GM04503 (cell line): ENCODE measurements around the gene FBXL7.

Experiments used
- DNase-seq: peaks from one replicate; pipeline ENCODE4 v3.0.0-alpha.2; 2012; ENCODE audit warnings: low read depth

Gene FBXL7

DNA sequence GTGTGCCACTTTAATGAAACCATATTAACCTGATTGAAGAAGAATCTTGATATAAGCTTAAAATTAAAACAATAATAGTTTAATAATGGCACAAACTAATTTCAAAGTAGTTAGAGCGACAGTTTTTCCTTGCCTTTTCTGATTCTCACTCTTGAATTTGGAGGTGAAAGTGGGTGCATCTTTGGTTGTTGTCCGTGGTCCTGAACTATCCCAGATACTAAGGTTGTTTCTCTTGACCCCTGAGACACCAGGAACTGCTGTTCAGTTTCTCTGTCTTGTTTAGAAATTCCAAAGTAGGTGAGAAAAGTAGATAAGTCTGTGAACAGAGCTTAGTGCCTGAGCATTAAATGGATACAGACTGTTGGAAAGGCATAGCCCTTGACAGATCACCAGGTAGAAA lies 274.7 kb downstream of the FBXL7 start:
- DNase-seq, result no peak

DNA sequence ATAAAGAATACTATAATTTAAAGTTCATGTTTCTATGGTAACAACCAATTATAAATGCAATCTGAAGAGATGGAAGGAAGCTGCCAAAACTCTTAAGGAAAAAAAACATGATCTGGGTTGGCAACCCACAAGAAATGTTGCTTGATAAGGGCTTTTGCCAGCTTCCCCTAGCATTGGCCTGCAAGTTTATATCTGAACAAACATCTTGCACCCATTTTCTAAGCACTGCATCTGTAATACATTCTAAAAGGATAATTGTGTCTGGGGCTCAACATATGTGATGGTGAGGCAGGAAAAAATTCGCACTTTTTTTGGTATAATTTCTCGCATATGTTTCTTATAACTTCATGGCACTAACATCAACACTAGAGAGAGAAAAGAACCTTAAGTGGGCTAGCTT lies 276.4 kb downstream of the FBXL7 start:
- DNase-seq, result no peak

DNA sequence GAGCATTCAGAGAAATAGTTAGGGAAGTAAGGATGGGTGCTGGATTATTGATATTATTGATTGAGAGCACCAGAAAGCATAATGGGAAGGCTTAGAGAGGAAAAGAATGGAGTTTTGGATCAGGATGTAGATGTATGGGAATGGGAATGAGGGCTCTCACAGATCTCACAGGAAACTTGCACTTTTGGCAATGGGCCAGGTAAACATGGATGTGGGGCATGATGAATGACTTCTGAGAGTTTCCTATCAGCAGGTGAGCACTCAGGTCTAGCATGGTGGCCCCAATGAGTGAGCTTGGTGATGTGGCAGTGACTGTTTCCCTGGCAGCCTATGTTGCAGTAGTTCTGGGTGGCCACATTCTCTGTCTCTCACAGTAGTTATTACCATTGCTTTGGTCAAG lies 283.8 kb downstream of the FBXL7 start:
- DNase-seq, result no peak

DNA sequence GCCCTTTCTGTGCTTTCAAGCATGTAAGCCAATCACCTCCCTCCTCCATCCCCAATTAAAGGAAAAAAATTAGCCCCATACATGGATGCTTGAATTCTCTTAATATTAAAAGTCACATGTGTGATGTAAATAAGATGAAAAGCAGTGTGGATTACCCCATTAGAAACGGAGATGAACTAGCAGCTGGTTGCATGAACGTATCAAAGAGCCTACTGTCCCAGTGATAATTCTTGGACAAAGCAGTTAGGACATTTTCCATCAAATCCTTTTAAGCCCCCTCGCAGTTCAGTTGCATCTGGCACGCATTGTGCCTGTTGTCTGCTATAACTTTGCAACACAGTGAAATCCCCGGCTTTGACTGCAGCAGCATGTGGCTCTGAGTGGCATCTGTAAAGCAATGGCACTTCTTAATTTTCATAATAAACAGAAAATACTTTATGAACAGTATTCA lies 285.6 kb downstream of the FBXL7 start:
- DNase-seq, result no peak

DNA sequence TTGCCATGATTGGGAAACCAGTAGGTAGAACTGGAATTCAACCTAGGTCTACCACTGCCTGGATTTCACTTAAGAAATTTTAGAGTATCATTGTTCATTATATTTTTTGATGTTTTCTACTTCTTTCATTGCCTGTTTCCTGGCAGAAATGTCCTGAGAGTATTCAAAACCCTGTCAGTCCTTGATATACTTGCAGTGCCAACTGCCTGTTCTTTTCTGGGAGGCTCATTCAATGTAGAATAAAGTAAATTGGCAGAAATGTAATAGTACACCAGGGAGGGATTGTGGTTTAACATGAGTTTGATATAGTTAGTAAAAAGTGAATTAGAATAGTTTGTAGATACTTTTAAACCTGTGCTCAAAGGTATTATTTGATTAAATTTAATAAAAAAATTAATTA lies 286.3 kb downstream of the FBXL7 start:
- DNase-seq, result no peak

DNA sequence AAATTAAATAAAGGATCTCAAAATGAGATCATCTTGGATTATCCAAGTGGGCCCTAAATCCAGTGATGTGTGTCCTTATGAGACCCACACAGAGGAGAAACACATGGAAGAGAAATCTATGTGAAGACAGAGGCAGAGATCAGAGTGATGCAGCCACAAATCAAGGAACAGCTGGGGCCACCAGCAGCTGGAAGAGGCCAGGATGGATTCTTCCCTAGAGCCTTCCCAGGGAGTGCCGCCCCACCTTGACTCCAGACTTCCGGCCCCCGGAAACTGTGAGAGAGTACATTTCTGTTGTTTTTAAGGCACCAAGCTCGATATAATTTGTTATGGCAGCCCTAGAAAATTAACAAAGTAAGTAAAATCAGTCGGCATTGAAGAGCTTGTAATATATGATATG lies 286.9 kb downstream of the FBXL7 start:
- DNase-seq, result no peak

DNA sequence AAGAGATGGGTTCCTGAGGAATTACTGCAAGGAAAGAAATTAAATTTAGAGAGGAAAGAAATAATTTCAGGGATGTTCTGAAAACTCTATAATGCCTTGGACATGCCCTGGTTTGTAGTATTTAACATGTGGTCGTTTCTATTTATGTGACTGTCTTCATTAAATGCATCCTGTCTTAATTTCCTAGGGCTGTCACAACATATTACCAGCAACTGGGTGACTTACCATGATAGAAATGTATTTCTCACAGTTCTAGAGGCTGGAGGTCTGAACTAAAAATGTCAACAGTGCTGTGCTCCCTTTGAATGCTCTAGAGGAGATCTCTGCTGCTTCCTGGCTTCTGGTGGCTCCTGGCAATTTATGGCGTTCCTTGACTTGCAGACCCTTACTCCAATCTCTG lies 287.7 kb downstream of the FBXL7 start:
- no peak for DNase-seq

DNA sequence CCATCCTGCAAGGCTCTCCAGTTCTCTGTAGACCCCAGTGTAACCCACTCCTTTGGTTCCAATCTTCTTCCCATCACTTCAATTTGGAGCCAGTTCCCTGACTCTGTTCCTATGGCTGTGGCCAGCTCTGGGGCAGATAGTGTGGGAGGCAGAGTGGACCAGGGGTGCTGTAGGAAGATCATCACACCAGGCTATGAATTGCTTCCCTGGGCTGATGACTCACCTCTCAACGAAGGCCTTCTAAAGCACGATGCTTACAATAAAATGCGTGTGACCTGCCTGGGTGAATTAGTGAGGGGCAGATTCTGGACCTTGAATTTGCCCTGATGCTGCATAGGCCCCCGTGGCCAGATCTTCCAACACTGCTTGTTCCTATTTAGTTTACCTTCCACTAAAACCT lies 289.7 kb downstream of the FBXL7 start:
- DNase-seq, result no peak

DNA sequence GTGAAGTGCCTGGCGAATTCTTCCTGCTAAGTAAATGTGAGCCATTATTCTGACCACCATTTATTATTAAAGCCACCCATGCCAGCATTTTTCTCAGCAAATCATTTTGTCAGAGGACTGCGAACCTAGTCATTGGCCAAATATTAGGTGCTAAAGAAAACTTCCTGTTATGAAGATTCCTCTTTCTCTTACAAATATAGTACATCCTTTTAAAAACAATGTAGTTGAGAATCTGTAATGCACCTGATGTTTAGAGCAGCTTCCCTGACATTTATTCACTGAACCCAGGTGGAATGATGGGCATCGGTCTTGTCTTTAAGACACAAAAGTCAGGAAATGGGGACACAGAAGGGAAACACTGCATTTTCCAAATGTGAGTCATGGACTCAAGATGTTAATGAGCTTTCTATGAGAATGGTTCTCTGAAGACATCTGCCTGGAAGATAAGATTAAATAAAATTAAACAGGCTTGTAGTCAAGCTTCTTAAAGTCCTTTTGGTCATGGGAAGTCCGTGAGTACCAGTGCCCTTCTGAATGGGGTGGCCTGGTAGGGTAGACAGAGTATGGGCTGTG lies 290.6 kb downstream of the FBXL7 start:
- no peak for DNase-seq

DNA sequence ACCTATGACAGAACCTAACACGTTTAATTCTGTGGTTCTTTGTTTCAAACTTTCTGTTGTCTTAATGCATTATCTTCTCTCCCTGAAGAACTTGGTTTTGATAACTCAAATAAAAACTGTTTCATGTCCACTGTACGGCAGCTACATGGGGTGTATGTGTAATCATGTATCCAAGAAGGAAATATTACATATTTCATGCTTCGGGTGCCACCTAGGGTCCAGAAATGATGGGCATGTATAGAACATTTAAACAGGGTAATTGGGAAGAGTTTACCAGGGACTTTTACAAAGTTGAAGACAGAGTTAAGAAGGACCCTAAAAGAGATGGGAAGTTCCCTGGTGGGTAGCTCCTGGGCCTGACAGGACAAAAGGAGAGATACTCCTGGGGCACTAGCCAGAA lies 291.3 kb downstream of the FBXL7 start:
- no peak for DNase-seq

DNA sequence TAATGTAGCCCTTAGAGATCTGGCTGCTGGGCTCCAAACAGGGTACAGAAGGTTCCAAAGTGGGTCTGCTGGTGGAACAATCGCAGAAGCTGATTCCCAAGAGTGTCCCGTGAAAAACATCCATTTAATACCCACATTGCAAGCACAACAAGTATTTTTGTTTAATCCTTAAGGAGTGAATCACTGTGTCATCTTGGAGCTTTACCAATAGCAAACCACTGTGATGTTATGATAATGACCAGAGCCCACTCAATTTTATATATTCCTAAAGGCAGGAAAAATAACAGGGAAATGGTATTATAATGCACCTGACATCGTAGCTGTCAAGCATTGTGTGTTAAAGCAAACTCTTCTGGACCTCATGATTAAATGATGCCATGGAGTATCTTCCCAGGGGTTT lies 291.9 kb downstream of the FBXL7 start:
- peak; percentile 38 for DNase-seq

DNA sequence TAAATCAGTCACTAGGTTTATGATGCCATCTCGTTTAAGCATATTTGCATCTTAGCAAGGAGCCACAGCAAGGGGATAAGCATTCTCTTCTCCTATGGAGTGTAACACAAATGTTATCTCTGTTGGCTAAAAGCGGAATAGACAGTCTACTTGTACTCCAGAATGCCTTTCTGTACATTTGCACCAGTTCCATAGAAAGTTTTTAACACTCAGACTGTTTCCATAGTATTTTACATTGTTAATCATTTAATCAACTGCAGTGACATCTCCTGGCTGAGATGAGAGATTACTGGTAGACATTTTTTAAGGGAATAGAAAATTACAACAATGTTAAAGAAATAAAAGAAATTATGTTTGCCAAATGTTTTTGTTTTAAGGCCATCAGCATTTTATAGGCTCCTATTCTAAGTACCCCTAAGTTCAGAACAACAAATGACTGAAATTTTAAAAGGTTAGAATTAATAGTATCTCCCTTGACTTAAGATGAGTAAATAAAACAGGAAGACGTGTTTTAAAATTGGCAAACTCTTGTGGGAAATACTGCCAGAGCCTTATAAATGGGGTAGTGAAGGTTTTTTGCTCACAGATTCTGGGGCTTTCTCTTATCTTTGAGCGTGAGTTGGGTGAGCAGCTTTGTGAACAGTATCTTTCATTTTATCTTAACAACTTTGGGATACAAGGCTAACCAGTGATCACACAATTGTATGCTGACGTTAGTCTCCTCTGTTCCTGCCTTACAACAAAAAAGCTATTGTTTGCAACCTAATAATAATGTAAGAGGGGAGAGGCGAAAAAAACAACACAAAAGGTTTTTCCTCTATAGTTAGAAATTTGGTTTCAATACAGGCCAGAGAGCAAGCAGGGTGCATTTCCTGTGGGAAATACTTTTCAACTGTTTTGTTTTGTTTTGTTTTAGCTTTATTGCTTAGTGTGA lies 294.3 kb downstream of the FBXL7 start:
- DNase-seq, result no peak

DNA sequence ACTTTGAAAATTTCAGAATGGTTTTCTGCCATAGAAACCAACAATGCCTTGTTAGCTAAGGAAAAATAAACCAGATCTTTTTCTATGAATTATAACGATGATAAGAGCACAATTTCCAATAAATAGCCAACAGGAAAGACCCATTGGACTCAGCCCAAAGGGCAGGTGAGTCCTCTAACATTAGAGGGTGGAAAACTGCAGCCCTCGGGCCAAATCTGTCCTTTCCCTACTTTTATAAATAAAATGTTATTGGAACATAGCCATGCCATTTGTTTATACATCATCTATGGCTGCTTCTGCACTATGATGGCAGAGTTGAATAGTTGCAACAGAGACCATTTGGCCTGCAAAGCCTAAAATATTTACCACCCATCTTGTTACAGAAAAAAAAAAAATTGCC lies 296.1 kb downstream of the FBXL7 start:
- DNase-seq, result no peak

DNA sequence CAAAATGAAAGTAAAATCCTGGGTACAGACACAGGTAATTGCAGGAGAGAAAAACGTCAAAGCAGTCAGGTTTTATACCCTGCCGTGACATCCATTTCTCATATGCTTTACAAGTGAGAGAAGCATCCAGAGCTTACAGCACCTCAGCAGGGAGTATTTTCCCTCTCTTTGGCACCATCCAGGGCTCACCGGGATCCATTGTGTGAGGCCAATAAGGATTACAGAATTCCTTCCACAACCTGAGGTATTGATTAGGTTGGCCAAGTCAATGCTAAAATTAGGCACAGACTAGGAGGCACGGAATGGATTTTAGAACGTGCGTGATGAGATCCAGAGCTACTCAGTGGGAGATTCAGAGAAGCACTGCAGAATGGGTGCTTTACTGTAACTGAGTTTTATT lies 296.6 kb downstream of the FBXL7 start:
- no peak for DNase-seq

DNA sequence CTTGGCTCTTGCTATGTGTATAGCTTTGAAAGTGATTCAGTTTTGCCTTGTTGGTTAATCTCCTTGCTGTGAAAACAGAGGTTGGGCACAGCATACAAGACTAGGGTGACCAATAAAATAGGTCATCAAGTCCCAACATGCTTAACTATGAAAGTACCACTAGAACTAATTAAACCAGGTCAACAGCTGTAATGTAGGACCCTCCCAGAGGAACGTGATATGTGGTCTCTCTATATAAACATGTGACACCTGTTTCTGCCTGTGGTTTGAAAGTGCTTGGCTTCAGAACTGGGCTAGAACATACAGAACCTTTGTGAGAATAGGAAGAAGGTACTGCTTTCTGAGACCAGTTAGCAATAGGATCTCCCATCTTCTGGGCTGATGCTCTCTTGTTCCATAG lies 297.1 kb downstream of the FBXL7 start:
- no peak for DNase-seq

DNA sequence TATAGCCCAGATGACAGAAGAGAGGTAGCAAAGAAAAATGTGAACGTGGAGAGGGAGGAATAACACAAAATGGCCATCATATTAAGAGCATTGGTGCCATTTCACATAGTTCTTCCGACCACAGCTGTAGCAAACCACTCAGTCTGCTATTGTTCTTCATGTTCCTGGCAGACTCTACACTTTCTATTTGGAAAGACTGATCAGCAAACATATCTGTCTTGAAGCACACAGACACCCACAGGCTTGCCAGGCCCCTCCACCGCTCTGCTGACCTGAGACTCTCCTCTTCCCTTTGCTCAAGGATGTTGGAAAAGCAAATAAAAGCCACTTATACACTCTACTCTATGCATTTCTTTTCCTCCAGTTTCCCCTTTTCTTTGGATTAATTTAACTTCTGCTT lies 298.0 kb downstream of the FBXL7 start:
- no peak for DNase-seq

DNA sequence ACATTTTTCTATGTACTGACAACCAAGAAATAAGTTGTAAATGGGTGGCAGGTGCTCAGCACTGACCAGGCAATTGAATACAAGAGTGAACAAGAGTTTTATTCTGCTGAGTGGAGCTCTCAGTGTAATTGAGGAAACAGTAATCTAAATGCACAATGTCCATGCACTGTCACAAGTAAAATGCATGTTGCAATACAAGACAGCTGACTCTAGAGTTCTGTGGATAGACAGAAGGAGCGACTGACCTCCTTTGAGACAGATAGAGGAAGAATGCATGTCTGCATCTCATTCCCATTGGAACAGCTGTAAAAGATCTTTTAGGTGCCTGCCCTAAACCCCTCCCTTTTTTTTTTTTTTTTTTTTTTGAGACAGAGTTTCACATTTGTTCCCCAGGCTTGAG lies 299.0 kb downstream of the FBXL7 start:
- no peak for DNase-seq

DNA sequence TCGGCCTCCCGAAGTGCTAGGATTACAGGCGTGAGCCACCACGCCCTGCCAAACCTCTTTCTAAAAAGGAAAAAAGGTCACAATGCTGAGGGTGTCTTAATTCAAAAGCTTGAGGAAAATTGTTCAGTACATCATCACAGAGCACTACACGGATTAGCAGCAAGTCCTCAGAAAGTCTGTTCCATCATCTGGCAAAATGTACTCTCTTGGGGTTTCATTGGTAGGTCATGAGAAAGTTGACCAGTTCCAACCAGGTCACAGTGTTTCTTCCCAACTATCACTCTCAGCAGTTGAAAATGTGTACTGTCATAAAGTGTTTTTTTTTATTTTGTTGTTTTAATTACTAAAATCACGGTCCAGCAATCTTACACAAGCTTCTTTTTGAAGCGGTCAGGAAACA lies 299.6 kb downstream of the FBXL7 start:
- no peak for DNase-seq

DNA sequence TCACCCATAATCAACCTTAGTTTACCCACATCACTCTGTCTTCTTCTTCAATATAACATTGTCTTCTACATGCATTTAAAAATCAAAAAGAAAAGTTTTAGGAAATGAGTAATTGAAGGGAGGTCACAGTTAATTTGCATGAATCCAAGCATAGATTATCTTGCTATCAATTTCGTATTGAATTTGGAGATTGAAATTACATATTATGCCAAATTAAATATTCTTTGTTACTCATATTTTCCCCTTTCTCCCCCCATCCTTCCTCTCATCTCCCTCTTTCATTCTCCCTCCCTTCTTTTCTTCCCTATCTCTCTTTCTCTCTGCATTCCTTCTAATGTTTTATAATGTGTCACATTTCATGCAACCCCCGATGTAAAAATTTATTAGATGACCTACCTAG lies 303.3 kb downstream of the FBXL7 start:
- DNase-seq, result no peak

DNA sequence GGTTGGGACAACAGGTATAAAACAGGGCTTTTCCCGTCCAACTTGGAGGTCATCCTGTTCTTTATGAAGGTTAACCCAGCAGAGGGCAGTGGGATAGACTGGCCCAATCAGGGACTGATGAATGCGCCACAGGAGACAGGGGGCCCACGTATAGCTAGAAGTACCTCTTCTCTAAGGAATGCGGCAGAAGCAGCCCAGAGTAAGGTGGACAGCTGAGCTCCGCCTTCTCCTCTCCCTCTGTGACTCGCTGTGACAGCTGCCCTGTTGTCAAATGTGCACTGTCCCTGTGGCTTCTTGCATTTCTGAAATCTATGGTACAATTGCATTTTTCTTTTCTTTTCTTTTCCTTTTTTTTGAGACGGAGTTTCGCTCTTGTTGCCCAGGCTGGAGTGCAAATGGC lies 306.6 kb downstream of the FBXL7 start:
- no peak for DNase-seq

DNA sequence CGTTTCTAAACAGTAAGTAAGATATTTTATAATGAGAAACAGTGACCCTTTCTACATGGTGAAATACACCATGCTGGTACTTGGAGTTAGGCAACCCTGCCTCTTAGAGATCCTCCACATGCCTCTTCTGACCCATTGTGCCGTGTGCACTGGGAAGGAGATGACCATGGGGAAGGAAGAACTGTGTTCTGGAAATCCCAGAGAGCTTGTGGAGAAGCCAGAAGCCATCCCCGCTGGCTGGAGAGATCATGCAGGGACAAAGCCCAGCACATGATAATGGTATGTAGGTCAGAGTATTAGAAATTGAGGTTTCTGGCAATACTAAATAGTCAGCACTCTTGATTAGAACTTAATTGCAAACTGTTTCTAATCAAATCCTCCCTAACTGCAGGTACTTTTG lies 307.3 kb downstream of the FBXL7 start:
- no peak for DNase-seq

DNA sequence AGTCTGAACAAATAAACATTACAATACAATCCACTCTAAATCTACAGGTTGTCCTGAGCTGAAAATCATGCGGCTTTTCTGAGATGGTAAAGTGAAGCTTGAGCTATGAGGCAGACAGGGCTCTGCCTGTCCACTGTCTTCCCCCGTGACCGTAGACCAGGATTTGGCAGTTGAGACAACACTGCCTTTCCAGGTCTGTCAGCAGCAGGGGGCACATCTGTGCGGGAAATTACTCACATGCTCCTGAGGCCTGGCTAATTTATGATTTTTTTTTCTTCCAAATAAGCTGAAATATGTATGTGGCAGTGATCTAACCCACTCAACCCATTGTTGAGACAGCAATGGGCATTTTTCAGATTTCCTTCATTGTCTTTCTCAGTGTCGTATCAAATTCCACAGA lies 307.9 kb downstream of the FBXL7 start:
- DNase-seq, result peak; percentile 30

DNA sequence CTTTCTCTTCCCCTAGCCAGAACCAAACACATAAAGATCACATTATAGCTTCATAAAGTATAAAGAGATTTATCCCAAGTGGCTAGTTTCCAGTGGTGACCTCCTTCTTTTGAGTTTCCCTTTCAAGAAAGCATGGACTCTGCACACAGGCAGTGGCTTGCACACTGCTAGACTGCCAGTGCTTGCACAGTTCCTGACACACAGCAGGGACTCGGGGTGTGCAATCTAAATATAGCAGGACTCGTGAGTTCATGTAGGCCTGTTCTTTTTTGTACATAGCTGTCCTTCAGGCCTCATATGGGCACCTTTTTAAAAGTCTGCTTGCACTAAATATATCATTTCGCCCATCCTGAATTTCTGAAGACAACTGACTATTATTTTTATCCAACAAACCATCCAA lies 308.6 kb downstream of the FBXL7 start:
- DNase-seq, result no peak

DNA sequence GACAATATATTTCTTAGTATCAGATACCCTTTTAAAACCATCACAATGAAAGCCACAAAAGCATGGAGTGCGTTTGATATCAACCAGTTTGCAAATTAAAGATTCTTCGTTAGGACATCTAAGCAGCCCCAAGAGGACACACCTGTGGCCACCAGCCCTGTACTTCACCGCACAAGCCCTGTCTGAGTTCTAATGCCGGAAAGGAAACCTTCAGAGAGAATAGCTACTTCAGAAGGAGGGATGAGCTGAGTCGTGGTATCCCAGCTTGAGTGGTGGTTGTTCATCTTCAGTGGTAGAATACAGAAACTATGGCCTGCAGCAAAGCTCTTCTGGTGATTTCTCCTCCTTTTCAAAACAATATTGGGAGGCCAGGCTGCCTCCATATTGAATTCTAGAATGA lies 319.6 kb downstream of the FBXL7 start:
- DNase-seq, result no peak
